GM18508 (cell line): ENCODE measurements around the gene CPNE8.
"Not testable (repeated sequence)": the region's sequence is repeated elsewhere in the genome, so short reads cannot be mapped to it uniquely, and the experiment has no call there.

ENCODE experiments used
- ATAC-seq: cut with Tn5 transposase; IDR thresholded peaks from one replicate; pipeline ENCODE4 v1.9.1; 2021; ENCODE audit warnings: moderate number of reproducible peaks; ENCODE audit not compliant: insufficient read depth, unreplicated experiment

The CPNE8 gene

DNA sequence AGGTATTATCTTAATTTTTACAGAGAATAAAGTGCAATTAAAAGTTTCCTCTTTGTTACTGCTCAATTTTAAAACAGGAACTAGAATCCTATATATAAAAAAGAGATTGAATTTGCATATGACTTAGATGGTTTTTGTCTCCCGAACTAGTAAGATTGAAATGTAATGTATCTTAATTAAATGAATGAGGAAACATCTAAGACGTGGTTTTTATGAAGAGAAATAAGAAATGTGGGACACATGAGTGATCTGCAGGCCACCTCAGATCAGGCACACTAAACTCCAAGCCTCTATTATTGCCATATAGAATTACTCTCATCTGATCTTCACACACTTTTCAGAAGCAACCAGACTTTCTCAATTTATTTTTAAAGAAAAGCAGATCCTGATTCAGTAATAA, 158.6 kb downstream of the CPNE8 start:
- no peak for ATAC-seq

DNA sequence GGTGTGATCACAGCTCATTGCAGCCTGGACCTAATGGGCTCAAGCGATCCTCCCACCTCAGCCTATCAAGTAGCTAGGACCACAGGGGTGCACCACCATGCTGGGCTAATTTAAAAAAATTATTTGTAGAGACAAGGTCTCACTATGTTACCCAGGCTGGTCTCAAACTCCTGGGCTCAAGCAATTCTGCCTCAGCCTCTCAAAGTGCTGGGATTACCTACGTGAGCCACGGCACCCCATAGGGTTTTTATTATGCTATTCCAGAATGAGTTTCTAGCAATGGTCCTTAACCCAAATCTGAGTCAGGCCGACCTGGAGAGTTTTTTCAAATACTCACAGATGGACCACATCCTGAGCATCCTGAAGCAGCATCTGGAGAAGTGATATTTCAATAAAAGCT, 159.8 kb downstream of the CPNE8 start:
- no peak for ATAC-seq

DNA sequence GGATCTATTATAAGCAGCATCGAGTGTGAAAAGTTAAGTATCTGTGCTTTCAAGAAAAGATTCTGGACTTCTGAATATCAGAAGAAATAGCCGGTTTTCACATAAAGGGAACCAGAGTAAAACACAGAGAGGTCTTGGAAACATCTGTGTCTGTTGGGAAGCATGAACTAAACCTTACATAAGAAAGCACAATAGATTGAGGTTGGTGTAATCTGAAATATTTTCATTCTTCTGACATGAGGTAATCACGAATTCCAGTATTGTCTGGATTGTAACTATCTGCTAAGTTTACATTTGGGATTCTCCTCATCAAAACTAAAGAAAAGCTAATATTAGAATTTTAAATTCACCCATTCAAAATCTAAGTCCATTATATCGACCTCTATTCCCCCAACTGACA, 161.3 kb downstream of the CPNE8 start:
- ATAC-seq: no peak

DNA sequence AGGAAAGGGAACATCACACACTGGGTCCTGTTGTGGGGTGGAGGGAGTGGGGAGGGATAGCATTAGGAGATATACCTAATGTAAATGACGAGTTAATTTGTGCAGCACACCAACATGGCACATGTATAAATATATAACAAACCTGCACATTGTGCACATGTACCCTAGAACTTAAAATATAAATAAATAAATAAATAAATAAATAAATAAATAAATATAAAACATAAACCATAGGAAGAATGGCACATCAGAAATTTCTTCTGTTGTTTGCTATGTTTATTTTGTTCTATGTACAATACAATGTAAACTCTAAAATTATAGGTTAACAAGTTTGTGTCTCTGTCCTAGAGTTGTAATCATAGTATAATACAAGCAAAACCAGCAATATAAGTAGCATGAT, 162.9 kb downstream of the CPNE8 start:
- ATAC-seq: not testable (repeated sequence)

DNA sequence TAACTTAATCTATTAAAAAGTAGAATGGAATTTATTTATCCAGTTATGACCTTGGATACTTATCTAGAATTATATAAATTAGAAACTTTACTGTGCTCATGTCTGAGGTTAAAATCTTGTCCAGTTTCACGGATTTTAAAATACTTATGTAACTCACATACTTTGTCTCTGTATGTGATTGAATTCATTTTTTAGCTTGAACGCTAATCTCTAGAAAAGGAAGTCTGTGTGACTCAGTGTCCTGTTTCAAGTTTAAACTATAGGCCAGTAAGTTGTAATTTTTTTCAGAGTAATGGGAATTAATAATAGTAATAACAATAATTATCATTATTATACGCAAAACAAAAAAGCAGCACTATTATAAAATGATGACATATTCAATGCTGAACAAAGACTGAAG, 168.6 kb downstream of the CPNE8 start:
- no peak for ATAC-seq

DNA sequence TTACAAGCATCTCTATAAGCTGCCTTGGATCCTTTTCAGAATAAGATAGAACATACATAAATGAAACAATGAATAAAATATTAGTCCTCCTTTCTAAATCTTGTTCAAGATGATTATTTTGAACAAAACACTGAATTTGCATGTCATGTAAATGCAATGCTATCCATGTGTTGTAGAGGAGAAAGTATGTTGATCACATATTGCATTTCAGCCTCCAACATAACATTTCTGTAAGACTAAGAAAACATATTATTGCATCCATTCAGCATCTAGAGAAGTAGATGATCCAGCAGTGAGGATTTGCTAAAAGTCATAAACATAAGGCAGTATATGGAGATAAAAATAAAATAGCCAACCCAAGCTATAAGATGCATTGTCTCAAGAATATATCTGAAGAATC, 172.6 kb downstream of the CPNE8 start:
- no peak for ATAC-seq

DNA sequence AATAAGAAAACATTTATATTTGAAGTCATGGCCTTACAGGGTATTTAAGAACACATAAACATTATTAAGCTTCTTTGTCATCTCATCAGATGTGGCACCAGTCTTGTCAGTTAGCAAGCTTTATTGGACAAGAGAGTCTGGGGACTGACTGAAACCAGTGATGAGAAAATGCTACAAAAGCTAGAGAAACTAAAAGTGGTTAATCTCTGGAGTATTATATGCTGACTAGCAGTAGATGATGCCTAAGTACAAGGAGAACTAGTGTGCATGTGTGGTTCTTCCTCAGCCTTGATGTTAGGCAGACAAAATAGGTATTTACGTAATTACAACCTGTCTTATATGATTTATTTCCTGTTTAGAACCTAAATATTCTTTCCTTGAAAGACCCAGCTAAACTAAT, 176.5 kb downstream of the CPNE8 start:
- ATAC-seq: no peak

DNA sequence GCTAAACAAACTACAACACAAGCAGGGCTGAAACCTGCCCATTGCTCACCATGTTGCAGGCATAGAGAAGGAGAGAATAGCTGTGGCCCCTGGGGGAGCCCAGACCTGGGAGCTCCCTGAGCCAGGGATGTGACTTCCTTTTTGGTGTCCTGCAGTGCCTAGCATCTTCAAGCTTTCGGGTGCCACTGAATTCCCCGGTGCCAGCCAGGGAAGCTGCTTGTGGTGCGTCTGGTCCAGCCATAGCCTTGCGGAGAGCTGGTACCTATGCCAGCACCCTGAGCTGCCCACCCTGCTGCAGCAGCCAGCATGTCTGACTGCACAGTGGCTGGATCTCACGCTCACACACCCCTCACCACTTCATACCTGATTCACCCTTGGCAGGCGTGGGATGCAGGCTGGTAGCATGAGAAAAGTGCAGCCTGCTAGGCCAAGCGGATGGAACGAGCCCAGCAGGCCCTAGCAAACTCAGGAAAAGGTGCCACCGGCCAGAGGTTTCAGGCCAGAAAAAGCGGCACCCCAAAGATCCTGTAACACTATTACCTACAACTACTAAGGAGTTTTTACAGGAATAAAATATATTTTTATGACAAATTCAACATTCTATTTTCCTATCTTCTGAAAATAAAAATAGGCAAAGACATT, 183.7 kb downstream of the CPNE8 start:
- no peak for ATAC-seq

DNA sequence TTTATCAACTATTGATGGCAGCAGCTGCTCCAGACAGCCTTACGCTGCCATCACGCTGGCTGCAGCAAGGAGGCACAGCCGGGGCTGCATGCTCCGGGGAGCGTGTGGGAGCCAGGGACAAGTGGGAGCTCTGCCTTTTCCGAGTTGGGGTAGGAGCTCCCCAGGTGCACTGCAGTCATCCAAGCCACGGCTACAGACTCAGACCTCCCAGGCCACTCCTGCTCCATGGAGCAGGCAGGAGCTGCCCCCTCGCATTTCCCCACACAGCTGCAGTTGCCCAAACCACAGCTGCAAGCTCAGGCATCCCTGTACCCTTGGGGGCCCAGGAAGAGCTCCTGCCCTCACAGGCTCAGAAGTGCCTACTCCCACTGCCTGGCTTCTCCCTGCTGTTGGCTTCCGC, 184.7 kb downstream of the CPNE8 start:
- ATAC-seq: no peak

DNA sequence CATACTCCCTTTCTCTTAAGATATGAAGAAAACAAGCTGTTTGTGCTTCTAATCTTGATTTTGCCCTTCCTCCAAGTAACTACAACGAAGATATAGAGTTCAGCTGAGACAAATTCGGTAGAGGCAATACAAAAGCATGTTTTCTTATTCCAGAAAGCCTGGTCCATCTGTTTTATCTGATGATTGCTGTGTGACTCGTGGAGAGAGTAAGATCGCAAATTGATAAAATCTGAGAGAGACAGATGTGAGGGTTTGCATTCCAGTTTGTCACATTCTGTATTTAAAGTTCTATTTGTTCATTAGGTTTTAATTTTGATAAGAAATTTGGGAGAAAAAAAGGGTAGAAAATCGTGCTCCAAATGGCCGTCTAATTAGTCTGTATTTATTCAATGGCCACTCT, 192.1 kb downstream of the CPNE8 start:
- ATAC-seq: no peak

DNA sequence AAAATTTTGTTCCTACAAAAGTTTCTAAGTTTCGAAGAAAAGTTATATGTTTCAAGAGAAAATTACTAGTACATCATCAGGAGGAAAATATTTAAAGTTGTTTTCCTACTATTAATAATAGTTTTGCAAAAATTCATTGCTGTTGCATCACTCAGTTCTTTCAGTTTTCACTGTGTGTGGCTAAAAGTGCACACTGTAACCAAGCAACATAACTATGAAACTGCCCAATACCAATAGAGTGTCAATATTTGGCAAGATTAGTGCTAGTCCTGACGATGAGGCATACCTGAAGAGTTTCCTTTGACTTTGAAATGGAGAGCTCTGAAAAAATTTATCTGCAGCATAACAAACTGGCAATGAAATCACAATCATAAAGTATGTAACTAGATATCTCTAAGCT, 194.3 kb downstream of the CPNE8 start:
- ATAC-seq: peak; percentile 72

DNA sequence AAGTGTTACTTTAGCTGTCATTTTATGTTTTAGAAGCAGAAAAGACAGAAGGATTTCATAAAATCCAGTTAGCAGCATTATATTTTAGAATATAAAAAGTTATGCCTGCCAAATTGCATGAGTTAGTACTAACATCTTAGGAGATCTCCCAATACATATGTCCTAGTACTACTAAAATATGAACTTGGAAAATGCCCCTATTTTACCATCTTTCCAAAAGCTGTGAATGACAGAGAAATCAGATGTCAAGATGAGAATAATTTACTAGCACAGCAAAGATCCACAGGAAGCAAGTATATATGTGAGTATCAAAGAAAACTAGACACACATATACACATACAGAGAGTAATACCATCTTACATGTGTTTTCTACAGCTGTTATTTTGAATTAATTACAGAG, 196.9 kb downstream of the CPNE8 start:
- no peak for ATAC-seq

DNA sequence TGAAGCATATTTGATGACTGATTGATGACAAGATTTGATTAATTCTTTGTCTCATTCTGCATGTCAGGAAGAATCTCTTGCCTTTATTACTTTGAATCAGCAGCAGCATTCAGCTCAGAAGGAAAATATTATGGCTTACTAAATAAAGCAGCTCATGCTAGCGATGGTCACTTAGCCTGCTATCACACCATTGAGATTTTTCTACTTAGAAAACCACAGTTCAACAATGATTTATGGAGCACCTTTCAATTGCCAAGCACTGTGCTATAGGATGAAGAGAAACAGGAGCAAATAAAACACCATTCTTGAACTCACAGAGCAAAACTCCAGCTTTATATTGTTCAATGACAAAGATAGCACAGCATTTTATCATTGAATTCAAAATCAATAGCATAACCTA, 197.7 kb downstream of the CPNE8 start:
- no peak for ATAC-seq

DNA sequence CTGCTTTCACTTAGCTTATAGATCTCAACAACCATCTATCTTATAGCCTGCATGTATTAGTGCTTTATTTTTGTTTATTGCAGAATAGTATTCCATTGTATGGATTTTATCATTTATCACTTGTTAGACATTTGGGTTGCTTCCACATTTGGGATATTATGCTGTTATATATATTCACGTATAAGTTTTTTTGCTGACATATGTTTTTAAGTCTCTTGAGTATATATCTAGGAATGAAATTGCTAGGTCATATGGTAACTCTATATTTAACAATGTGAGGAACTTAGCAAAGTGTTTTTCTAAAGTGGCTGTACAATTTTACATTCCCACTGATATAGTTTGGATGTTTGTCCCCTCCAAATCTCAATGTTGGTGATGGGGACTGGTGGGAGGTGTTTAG, 208.1 kb downstream of the CPNE8 start:
- no peak for ATAC-seq

DNA sequence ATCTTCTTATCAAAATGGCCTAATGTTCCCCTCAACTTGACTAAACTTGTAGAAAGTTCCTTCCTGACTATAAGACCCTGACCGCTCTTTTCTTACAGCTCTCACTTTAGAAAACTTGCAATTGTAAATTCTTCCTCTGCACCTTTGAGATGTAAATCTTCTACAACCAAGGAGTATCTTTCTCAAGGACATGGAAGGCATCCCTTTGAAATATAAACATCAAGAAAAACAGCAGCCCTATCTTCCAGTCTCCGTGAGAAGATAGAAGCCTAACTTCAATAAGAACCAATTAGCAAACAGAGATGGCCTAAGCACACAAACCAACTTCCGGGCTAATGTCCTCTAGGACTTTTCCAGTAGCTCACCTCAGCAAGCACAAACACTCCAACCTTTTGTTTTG, 210.3 kb downstream of the CPNE8 start:
- no peak for ATAC-seq

DNA sequence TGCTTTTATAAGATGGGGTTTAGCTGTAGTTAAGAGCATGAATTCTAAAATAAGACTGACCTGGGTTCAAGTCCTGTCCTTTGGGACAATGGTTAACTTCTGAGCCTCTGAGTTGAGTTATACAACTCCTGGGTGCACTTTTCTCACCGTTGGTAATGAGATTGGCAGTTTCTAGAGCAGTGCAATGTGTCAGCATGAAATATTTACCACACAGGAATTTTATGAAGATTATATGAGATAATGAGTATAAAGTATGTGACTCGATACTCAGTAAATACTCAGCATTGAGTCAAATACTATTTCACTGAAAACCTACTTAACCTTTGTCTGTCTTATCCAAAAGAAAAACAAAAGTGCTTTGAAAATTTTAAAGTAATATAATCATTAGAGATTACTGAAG, 214.2 kb downstream of the CPNE8 start:
- ATAC-seq: no peak

DNA sequence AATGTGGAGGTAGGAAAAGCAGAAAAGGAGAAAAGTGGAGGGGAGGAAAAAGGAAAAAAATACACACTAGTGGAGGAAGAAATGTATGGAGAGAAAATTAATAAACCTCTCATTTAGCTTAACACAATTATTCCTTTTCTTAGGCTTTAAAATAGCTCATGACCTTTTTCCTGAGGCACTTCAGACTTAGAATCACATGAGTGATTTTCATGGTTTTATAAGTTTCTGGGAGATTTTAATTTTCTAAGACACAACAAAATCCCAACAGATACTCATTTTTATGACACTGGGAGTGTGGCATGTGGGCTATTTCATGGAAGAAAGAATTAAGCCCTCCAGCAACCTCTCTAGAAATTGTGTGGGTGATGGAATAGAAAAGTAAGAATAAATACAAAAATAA, 214.7 kb downstream of the CPNE8 start:
- no peak for ATAC-seq

DNA sequence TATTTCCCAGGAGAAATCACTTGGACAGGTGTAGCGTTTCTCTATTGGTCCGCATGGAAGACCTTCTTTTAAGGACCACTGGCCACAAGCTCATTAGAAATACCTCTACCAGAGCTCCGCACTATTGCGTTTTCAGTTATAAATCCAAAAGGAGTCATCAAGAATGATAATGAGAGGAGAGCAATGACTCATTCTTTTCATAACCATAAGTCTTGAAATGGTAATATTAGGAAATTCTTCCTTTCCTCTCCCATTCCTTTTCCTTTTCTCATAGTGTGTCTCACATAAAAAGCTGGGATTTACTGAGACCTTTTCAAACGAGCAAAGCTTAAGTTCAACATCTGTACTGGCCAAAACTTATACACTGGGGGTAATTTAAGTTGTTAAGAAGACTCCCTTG, 215.7 kb downstream of the CPNE8 start:
- no peak for ATAC-seq

DNA sequence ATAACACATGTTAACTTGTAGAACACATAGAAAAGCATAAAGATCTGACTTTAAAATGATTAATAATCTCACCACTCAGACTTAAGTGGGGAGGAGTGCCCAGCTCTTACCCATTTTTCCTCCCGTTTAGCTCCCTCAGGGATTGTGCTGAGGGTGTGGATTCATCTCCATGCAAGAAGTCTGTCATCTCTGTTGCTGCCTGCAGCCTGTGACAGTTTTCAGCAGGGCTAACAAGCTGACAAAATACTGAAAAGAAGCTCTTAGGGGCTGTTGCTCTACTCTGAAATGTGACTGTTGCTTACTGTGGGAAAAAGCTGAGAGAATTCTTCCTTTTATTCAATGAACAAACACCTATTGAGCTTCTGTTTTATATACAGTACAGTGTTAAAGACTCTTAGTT, 216.2 kb downstream of the CPNE8 start:
- ATAC-seq: no peak

DNA sequence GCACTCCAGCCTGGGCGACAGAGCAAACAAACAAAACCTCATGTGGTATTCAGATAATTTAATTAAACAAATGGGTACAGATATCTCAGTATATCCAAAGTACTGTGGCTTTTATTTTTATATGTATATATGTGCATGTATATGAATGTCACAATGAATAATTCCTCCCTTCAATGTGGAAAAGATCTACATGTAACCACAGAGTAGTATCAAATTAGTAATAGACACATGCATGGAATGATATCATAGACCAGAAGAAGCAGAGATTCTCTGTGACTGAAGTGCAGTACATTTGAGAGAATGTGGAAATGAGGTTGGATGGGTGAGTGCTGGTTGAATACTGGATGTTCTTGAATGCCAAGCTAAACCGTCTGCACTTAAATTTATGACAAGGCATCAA, 222.9 kb downstream of the CPNE8 start:
- no peak for ATAC-seq

DNA sequence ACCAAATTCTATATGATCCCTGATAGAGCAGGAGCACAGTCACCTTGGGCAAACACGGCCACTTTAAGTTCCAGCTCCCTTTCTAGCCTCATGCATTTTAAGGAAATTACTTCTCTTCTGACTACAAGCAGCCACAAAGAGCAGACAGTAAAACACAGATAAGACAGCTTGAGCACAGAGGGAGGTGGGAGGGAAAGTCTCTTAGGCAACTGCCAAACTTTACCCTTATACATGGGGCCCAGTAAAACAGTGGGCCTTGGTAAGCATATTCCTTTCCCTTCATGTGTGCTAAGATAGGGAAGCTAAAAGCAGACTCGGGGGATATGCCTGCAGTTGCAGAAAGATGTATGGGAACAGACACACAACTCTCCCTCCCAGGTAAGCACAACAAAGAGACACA, 235.9 kb downstream of the CPNE8 start:
- ATAC-seq: no peak

DNA sequence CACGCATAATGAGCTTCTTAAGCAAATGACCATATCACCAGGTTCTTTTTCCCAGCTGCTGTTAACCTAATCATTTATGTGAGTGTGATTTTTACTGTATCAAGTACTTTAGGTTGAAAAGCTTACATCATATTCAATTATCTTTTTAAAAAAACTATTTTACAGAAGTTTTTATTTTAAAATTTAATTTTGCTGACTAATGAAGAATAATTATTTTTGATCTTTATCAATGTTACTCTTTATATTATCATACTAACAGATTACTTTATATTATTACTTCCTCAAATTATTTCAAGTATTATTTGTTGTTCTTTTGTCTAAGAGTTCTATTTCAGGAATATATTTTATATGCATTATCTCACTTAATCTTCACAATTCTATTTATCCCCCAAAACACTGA, 236.3 kb downstream of the CPNE8 start:
- no peak for ATAC-seq

DNA sequence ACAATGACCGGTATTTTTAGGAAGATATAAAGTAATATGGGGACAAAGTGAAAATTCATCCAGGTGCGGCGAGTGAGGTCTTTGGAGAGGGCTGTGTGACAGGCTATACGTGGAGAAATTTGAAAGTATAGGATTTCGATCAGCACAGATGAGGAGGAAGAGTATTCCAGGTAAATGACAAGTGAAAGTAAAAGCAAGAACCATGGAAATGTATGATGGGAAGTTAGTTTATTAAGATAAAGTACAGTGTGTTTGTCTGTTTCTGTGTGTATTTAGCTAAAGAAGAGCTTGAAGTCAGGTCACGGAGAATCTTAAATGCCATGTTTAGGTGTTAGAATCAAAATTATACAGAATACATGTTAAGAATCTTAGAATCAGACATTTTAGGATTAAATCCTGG, 239.0 kb downstream of the CPNE8 start:
- ATAC-seq: no peak
